A549 (cell line): ENCODE data around the gene TES. TPM values are rescaled to one million over a fixed set of nuclear protein-coding genes. Genes with fewer than 3 reads are reported as not detected.

Experiments used
- ATAC-seq, 2 experiments: fragments of 200-7000 bp in 1 of 2; fragments of >200 bp in 1 of 2; cut with Nextera tagmentation in 1 of 2; cut with Tn5 transposase in 1 of 2; 3 replicates each; pipeline versions ENCODE4 v1.8.0 to v1.9.1; 2018 to 2020; ENCODE audit warnings: mild to moderate bottlenecking in 1 of 2, moderate library complexity in 1 of 2
- CTCF ChIA-PET: fragments of 300-600 bp; sonication (Branson Sonifier 250); formaldehyde crosslinking; extraction: SDS; loops from one replicate; lab custom pipeline; 2021; ENCODE audit warnings: antibody characterized with exemption, inconsistent platforms; lab: Yijun Ruan, JAX
- POLR2A ChIA-PET: fragments of 350-600 bp; formaldehyde crosslinking; extraction: SDS; loops from one replicate; lab custom pipeline; 2021; ENCODE audit warnings: antibody characterized with exemption, inconsistent platforms; lab: Yijun Ruan, JAX
- DNase-seq, 2 experiments: peaks; one replicate each; pipeline versions ENCODE4 v3.0.0 to v3.0.0-alpha.2; 2011 to 2016; ENCODE audit warnings: low read depth in 1 of 2, low spot score in 1 of 2
- FAIRE-seq: peaks from 2 replicates; lab custom pipeline; 2011; peaks lifted over from hg19 to GRCh38; lab: Jason Lieb, UNC
- H3K27ac ChIP-seq, 2 experiments: fragments of >200 bp; sonication (Bioruptor Twin); formaldehyde crosslinking; 3 replicates each; pipeline ENCODE4 v1.5.1; 2016 to 2017
- H3K4me1 ChIP-seq: fragments of >200 bp; sonication (Bioruptor Twin); formaldehyde crosslinking; 3 replicates; pipeline ENCODE4 v1.6.1; 2016
- H3K4me2 ChIP-seq: fragments of >200 bp; sonication (Bioruptor Twin); formaldehyde crosslinking; 3 replicates; pipeline ENCODE4 v1.6.1; 2016
- H3K4me3 ChIP-seq: fragments of >200 bp; sonication (Bioruptor Twin); formaldehyde crosslinking; 3 replicates; pipeline ENCODE4 v1.5.1; 2016
- H3K9me3 ChIP-seq: fragments of >200 bp; sonication (Bioruptor Twin); formaldehyde crosslinking; 3 replicates; pipeline ENCODE4 v1.6.1; 2016
- CBX2 ChIP-seq: fragments of 200-600 bp; sonication (generic); IDR thresholded peaks from 2 replicates; pipeline ENCODE4 v1.6.1; 2016; ENCODE audit warnings: low read depth, mild to moderate bottlenecking, borderline replicate concordance
- CBX8 ChIP-seq: fragments of 200-600 bp; sonication (generic); IDR thresholded peaks from 2 replicates; pipeline ENCODE4 v1.6.1; 2016
- CHD2 ChIP-seq: fragments of 150-350 bp; IDR thresholded peaks from 2 replicates; pipeline ENCODE4 v1.6.1; 2014; ENCODE audit warnings: low read length; ENCODE audit not compliant: partially characterized antibody
- CTCF ChIP-seq: fragments of >200 bp; sonication (Bioruptor Twin); formaldehyde crosslinking; IDR thresholded peaks from 3 replicates; pipeline ENCODE4 v1.5.1; 2016
- E2F6 ChIP-seq: IDR thresholded peaks from 2 replicates; pipeline ENCODE4 v1.6.1; 2012; ENCODE audit warnings: low read depth, borderline replicate concordance
- EHF ChIP-seq: fragments of 250-450 bp; sonication (Bioruptor Pico); IDR thresholded peaks from 2 replicates; pipeline ENCODE4 v1.5.0; 2020; ENCODE audit warnings: mild to moderate bottlenecking
- FOXS1 ChIP-seq: fragments of 250-450 bp; sonication (Bioruptor Pico); IDR thresholded peaks from 2 replicates; pipeline ENCODE4 v1.5.0; 2020; ENCODE audit warnings: mild to moderate bottlenecking, moderate library complexity
- HES2 ChIP-seq: fragments of >200 bp; sonication (Bioruptor Twin); formaldehyde crosslinking; IDR thresholded peaks from 2 replicates; pipeline ENCODE4 v1.6.1; 2016
- HEYL ChIP-seq: fragments of 250-450 bp; sonication (Bioruptor Pico); IDR thresholded peaks from 2 replicates; pipeline ENCODE4 v1.8.0; 2021; ENCODE audit warnings: mild to moderate bottlenecking, moderate library complexity
- JUNB ChIP-seq: fragments of >200 bp; sonication (Bioruptor Twin); formaldehyde crosslinking; IDR thresholded peaks from 2 replicates; pipeline ENCODE4 v1.6.1; 2016
- KDM1A ChIP-seq: fragments of 200-600 bp; sonication (generic); IDR thresholded peaks from 2 replicates; pipeline ENCODE4 v1.6.1; 2016; ENCODE audit warnings: low read depth, mild to moderate bottlenecking
- KDM5A ChIP-seq: fragments of 200-600 bp; sonication (generic); IDR thresholded peaks from 2 replicates; pipeline ENCODE4 v1.6.1; 2016; ENCODE audit warnings: antibody characterized with exemption, mild to moderate bottlenecking
- MAFK ChIP-seq: fragments of 450-650 bp; IDR thresholded peaks from 2 replicates; pipeline ENCODE4 v1.6.1; 2014; ENCODE audit not compliant: partially characterized antibody
- MAX ChIP-seq: IDR thresholded peaks from 2 replicates; pipeline ENCODE4 v1.6.1; 2012
- MAZ ChIP-seq: fragments of 150-350 bp; IDR thresholded peaks from 2 replicates; pipeline ENCODE4 v1.6.1; 2014; ENCODE audit warnings: antibody characterized with exemption, low read depth, low read length, borderline replicate concordance
- POLR2A ChIP-seq: IDR thresholded peaks from 2 replicates; pipeline ENCODE4 v1.6.1; 2012; ENCODE audit warnings: mild to moderate bottlenecking, low read length
- RAD21 ChIP-seq, 2 experiments: fragments of >200 bp in 1 of 2; sonication (Bioruptor Twin) in 1 of 2; formaldehyde crosslinking in 1 of 2; IDR thresholded peaks in 1 of 2; conservative IDR thresholded peaks in 1 of 2; 2 replicates in 1 of 2; 3 replicates in 1 of 2; pipeline ENCODE4 v1.6.1; 2012 to 2018; ENCODE audit warnings: inconsistent platforms in 1 of 2
- REST ChIP-seq: fragments of 200-600 bp; sonication (generic); IDR thresholded peaks from 2 replicates; pipeline ENCODE4 v1.6.1; 2016; ENCODE audit warnings: antibody characterized with exemption, mild to moderate bottlenecking, moderate library complexity
- RNF2 ChIP-seq: fragments of 200-600 bp; sonication (generic); IDR thresholded peaks from 2 replicates; pipeline ENCODE4 v1.6.1; 2016; ENCODE audit warnings: low read depth, mild to moderate bottlenecking, antibody characterized with exemption, moderate library complexity, borderline replicate concordance
- SMC3 ChIP-seq: fragments of >200 bp; sonication (Bioruptor Twin); formaldehyde crosslinking; IDR thresholded peaks from 3 replicates; pipeline ENCODE4 v1.6.1; 2018; ENCODE audit warnings: inconsistent platforms
- USF2 ChIP-seq: fragments of 450-650 bp; IDR thresholded peaks from 2 replicates; pipeline ENCODE4 v1.6.1; 2014; ENCODE audit warnings: antibody characterized with exemption
- WGBS: methylation state at CpG from one replicate; pipeline ENCODE4 v1.1.6; 2017; ENCODE audit errors: missing lambda C conversion rate; 5-methylcytosine and 5-hydroxymethylcytosine counted together
- polyA plus RNA-seq, 4 experiments: library from polyadenylated mRNA; depleted of rRNA in 3 of 4; stranded (reverse); fragments of >200 nt; fragmentation: RNase III in 1 of 4; extraction: RNeasy Plus Mini Kit Qiagen cat#74134 plus additional on column Dnase treatment in 1 of 4; gene quantifications; 2 replicates in 3 of 4; 3 replicates in 1 of 4; pipeline ENCODE4 v1.2.3, GENCODE V29; 2011 to 2017

TES gene
- polyA plus RNA-seq, 2 of the 4 experiments (the other 2 are of a cell fraction) = 45.9 to 134 TPM

GRCh38 chr7:116185956-116186355 lies 24.4 kb upstream of the TES start:
- no peak for FAIRE-seq
- CTCF ChIA-PET = interaction anchor here (0.9 to 14.5 kb wide), 6 partner anchors 9 to 624 kb away, joined by 3 to 385 read pairs (median 4); partner anchors contain the start of gene TES
- 81% methylated on average over 6 of the region's 6 CpGs for WGBS

GRCh38 chr7:116187400-116187799 lies 22.9 kb upstream of the TES start:
- Histone ChIP-seq H3K4me2 (no peak overlapping the region), H3K4me1 (no peaks in the 10 kb centered on the region), H3K27ac (no peak overlapping the region), H3K9me3 (peaks cover 22% of the 10 kb centered on the region), H3K4me3 (no peak overlapping the region)
- no peak for ATAC-seq
- ChIA-PET CTCF (interaction anchor here (0.6 to 14.5 kb wide), 7 partner anchors 8 to 605 kb away, joined by 3 to 385 read pairs (median 6); no protein-coding TSS in a partner anchor), POLR2A (no interaction called here)
- DNase-seq = no peak
- TF ChIP-seq JUNB = no peak
- WGBS = 74% methylated on average over 1 of the region's 1 CpG
- FAIRE-seq = no peak

More at GRCh38 chr7:116185956-116186355, 24.4 kb upstream of the TES start:
- Histone ChIP-seq H3K4me2 (no peak overlapping the region), H3K27ac (no peak overlapping the region), H3K4me1 (no peaks in the 10 kb centered on the region), H3K9me3 (peaks cover 22% of the 10 kb centered on the region), H3K4me3 (no peak overlapping the region)
- no peak for ATAC-seq
- POLR2A ChIA-PET = no interaction called here
- TF ChIP-seq KDM1A = no peak
- TF ChIP-seq MAZ = no peak
- TF ChIP-seq HEYL (CRISPR knock-in tag) = no peak
- no peak for TF ChIP-seq USF2
- TF ChIP-seq E2F6 = no peak
- no peak for TF ChIP-seq POLR2A
- TF ChIP-seq CBX8 = no peak
- no peak for TF ChIP-seq CHD2
- TF ChIP-seq FOXS1 = no peak
- TF ChIP-seq SMC3 = no peak
- no peak for TF ChIP-seq RNF2
- TF ChIP-seq REST = no peak
- TF ChIP-seq MAFK = no peak
- TF ChIP-seq EHF = no peak
- DNase-seq = no peak

- CTCF ChIA-PET = no interaction called here
- POLR2A ChIA-PET = no interaction called here
- H3K27ac ChIP-seq = no peak overlapping the region
- TF ChIP-seq EHF (no peak), HES2 (no peak), RAD21 (conservative IDR thresholded peaks at IDR 0.05 in 1 of 2, IDR thresholded peaks at IDR 0.05 in 1 of 2) (no peak), KDM5A (no peak), CTCF (no peak), CBX2 (no peak), MAX (no peak)
- H3K4me3 ChIP-seq = no peak overlapping the region
- DNase-seq (no peak), ATAC-seq (no peak), FAIRE-seq (no peak)
- no peak overlapping the region; the same call in 2 of the 3 replicates for H3K4me2 ChIP-seq
- H3K9me3 ChIP-seq = no peaks in the 10 kb centered on the region
- peaks cover 10% of the 10 kb centered on the region; the same call in 2 of the 3 replicates for H3K4me1 ChIP-seq
- WGBS = 84% methylated on average over 5 of the region's 5 CpGs
Measured at GRCh38 chr7:116193329-116194087, 16.8 kb upstream of the TES start.
